Fibroblast of skin of left biceps (primary cell): ENCODE results near the gene LRCH2.
"Not testable (repeated sequence)": the region's sequence is repeated elsewhere in the genome, so short reads cannot be mapped to it uniquely, and the experiment has no call there.

Experiments used
- DNase-seq, 2 experiments: peaks; one replicate each; pipeline ENCODE4 v3.0.0-alpha.2; 2013; ENCODE audit warnings: low read depth in 2 of 2

LRCH2 gene

DNA sequence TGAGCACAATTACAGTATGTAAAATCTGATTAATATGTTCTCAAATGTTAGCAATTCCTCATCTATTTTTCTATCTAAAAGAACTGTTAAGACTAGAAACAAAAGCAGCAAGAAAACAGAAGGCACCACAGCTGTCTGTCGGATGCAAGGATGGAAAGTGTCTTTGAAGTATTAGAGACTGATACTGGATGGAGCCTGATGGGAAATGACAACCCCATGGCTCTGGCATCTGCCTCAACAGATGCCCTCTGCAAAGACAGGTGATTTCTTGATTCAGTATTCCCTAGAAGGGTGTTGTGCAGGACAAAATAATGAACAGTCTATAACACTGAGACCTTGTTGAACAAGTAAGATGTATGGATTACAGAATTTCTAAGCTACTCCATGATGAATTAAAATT lies 19.7 kb downstream of the LRCH2 start:
- no peak for DNase-seq

GRCh38 chrX:115209547-115209946 lies 24.3 kb downstream of the LRCH2 start:
- not testable (repeated sequence) for DNase-seq

DNA sequence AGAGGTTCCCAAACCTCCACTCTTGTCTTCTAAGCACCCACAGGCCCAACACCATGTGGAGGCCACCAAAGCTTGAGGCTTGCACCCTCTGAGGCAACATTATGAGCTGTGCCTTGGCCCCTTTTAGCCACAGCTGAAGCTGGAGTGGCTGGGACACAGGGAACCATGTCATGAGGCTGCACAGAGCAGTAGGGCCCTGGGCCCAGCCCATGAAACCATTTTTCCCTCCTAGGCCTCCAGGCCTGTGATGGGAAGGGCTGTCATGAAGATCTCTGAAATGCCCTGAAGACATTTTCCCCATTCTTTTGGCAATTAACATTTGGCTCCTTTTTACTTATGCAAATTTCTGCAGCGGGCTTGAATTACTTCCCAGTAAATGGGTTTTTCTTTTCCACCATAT lies 29.9 kb downstream of the LRCH2 start:
- DNase-seq, result no peak

DNA sequence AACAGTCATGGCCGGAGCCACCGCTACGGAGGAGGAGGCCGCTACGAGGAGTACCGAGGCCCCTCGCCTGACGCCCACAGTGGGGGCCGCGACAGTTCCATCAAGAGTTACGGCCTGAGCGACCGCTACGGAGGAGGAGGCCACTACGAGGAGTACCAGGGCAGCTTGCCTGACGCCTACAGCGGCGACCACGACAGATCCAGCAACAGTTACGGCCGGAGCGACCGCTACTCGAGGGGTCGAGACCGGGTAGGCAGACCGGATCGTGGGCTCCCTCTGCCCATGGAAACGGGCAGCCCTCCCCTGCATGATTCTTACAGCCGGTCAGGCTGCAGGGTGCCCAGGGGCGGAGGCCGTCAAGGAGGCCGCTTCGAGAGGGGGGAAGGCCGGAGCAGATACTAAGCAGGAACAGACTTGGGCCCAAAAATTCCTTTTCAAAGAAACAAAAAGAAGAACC lies 41.6 kb downstream of the LRCH2 start:
- no peak for DNase-seq

DNA sequence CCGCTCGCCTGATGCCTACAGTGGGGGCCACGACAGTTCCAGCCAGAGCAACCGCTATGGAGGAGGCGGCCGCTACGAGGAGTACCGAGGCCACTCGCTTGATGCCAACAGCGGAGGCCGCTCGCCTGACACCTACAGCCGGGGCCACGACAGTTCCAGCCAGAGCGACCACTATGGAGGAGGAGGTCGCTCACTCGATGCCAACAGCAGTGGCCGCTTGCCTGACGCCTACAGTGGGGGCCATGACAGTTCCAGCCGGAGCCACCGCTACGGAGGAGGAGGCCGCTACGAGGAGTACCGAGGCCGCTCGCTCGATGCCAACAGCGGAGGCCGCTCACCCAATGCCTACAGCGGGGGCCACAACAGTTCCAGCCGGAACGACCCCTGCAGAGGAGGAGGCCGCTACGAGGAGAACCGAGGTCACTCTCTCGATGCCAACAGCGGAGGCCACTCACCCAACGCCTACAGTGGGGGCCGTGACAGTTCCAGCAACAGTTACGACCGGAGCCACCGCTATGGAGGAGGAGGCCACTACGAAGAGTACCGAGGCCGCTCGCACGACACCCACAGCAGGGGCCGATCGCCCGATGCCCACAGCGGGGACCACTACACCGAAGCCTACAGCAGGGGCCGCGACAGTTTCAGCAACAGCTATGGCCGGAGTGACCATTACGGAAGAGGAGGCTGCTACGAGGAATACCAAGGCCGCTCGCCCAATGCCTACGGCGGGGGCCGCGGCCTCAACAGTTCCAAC lies 42.2 kb downstream of the LRCH2 start:
- DNase-seq, result no peak

GRCh38 chrX:115190636-115191489 lies 43.0 kb downstream of the LRCH2 start:
- DNase-seq, result no peak

DNA sequence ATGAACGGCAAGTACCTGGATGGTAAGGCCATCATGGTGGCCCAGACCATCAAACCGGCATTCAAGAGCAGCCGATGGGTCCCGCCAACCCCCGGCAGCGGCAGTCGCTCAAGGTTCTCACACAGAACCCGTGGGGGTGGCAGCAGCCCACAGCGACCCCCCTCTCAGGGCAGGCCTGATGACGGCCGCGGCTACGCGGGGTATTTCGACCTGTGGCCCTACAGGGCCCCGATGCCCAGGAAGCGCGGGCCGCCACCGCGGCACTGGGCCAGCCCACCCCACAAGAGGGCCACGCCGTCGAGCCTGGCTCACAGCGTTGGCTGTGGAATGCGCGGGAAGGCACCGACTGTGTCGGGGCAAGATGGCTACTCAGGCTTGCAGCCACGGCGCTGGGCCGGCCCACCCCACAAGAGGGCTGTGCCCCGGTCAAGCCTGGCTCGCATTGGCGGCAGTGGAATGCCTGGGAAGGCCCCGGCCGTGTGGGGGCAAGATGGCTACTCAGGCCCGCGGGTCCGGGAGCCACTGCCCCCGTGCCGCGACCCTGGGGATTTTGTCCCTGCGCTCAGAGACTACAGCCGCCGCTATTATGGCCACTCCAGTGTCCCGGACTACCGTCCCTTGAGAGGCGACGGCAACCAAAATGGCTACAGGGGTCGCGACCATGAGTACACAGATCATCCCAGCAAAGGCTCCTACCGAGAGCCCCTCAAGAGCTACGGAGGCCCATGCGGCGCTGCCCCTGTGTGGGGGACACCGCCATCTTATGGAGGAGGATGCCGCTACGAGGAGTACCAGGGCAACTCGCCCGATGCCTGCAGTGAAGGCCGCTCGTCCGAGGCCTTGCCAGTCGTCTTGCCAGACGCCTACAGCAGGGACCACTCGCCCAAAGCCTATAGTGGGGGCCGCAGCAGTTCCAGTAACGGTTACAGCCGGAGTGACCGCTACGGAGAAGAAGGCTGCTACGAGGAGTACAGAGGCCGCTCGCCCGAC lies 44.0 kb downstream of the LRCH2 start:
- no peak for DNase-seq

- DNase-seq, result no peak
Measured at GRCh38 chrX:115189110-115189509, 44.8 kb downstream of the LRCH2 start, which contains the start of gene RBMXL3. Gene RBMXL3 (plus strand): TSS chrX:115189410. CDS start chrX:115189442, 32 bp downstream.

GRCh38 chrX:115183980-115184379 lies 49.9 kb downstream of the LRCH2 start:
- DNase-seq, result no peak

- no peak for DNase-seq
Measured at GRCh38 chrX:115178473-115178872, 55.4 kb downstream of the LRCH2 start.

DNA sequence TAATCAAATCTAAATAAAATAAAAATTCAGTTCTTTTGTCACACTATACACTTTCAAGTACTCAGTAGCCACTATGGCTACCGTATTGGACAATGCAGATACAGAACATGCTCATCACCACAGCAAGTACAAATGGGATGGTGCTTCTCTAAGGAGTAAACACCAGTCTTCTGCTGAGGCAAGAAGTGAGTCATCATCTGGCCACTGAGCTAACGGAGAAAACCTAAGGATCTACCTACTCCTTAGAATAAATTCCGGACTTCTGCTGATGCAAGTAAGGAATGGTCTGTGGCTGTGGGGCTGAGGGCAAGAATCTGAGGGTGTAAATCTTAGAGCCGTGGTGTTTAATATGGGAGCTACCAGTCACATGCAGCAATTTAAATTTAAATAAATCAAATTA lies 56.0 kb downstream of the LRCH2 start:
- DNase-seq, result no peak

DNA sequence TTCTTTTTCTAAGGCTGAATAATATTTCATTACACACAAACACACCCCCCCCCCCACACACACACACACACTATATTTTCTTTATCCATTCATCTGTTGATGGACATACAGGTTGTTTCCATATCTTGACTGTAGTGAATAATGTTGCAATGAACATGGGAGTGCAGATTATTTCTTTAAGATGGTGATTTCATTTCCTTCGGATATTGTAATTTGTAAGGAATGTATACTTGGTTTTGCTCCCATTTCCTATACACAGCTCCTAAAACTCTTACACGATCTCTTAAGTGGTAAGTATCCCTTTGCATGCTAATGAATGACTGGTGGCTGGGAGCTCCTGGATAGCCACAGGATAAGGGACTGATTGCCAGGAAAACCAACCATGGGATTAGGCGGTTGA lies 59.3 kb downstream of the LRCH2 start:
- no peak for DNase-seq

GRCh38 chrX:115173181-115173580 lies 60.7 kb downstream of the LRCH2 start:
- no peak for DNase-seq

DNA sequence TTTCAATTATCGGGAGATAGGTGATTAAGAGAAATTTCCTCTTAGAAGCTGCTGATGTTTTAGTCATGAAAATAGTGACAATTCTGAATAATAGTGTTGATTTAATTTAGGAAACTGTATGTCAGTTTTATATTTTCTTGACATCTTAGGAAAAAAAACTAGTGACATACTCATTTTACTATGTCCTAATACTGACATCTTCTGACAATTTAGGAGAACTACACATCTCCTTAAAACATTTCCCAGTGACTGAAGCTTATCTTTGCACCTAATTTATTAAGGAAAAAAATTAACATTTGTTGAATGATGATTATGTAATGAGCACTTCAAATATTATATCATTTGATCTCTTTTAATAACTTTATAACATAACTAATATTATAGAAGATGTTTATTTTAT lies 86.7 kb downstream of the LRCH2 start:
- no peak for DNase-seq

DNA sequence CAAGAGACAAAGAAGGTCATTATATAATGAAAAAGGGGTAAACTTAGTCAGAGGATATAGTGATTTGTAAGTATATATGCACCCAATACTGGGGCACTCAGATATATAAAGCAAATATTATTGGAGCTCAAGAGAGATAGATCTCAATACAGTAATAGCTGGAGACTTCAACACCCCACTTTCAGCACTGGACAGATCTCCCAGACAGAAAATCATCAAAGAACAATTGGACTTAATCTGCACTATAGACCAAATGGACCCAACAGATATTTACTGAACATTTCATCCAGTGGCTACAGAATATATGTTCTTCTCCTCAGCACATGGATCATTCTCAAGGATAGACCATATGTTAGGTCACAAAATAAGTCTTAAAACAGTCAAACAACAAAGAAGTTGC lies 91.8 kb downstream of the LRCH2 start:
- DNase-seq, result no peak

DNA sequence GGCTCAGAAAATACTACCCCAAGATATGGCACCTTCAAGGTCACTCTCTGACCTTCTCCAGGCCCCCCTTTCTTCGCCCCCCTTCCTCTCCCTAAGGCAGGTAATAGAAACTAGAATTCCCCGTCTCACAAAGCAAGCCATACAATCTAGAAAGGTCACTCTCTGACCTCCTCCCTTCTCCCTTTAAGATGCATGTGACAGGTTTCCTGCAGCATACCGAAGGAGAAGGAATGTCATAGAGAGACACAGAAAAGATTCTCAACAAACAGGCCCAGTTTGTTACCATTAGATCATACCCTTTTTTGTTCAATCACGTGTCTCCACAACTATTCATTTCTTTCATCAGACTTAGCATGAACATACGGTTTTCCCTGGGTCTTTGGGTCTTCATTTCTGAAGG lies 95.9 kb downstream of the LRCH2 start:
- DNase-seq, result no peak

- no peak for DNase-seq
Measured at GRCh38 chrX:115134382-115134781, 99.5 kb downstream of the LRCH2 start.

DNA sequence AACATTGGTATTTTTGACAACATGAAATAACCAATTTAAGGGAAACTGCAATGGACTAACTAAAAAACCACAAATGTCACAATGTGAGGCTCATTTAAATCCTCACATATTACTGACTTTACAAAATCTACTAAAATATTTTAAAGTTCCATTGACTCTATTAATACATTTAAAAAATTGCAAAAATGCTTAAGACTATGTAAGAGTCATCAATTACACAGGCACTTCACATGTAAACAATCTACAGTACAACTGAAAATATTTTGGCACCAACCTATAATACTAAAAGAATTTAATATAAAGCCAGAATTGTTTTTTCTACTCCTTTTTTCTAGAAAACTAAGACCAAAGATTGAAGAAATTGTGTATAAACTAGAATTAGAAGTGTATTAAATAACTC lies 121.5 kb downstream of the LRCH2 start:
- no peak for DNase-seq

DNA sequence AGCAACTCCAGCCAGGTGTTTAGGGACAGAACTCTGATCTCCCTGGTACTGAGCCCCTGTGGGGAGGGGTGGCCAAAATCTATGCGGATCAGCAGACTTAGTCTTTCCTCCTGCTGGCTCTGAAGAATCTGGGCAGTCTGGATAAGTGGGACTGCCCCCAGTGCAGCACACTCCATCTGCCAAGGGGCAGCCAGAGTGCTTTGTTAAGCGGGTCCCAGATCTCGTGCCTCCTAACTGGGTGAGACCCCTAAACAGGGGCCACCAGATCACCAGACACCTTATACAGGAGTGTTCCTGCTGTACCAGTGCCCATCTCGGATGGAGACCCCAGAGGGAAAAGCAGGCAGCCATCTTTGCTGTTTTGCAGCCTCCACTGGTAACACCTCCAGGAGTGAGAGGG lies 135.0 kb downstream of the LRCH2 start:
- no peak for DNase-seq

DNA sequence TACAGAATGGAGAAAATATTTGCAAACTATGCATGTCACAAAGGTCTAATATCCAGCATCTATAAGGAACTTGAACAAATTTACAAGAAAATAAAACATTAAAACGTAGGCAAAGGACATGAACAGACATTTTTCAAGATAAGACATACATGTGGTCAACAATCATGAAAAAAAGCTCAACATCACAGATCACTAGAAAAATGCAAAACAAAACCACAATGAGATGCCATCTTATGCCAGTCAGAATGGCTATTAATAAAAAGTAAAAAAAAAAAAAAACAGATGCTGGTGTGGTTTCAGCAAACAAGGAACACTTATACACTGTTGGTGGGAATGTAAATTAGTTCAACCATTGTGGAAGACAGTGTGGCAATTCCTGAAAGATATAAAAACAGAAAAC lies 140.7 kb downstream of the LRCH2 start:
- no peak for DNase-seq

DNA sequence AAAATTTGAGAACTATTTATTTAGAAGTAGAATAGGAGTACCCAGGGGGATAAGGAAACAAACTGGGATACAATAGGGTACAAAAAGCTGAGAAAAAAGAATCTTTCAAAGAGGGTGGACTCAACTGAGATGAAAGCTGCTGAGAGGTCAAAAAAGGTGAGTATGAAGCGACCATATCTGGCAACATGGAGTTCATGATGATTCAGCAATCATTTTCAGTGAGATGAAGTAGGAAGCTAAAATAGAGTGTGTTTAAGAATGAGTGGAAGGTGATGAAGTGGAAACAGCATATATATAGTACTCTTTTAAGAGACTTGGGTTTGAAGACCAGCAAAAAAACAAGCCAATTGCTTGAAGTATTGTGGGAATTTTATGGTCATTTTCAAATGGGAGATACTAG lies 144.5 kb downstream of the LRCH2 start:
- DNase-seq, result no peak

- DNase-seq, result no peak
Measured at GRCh38 chrX:115068896-115069295, 165.0 kb downstream of the LRCH2 start.
